HepG2 (cell line): Measurements from ENCODE around the gene RNASE11. TPM values are rescaled to one million over a fixed set of nuclear protein-coding genes. Genes with fewer than 3 reads are reported as not detected.

Experiments
- ARHGAP35 ChIP-seq: sonication (generic); formaldehyde crosslinking; IDR thresholded peaks from 2 replicates; pipeline ENCODE4 v1.9.0; 2022; ENCODE audit warnings: mild to moderate bottlenecking, inconsistent platforms, moderate library complexity, missing genetic modification reagents, borderline replicate concordance
- ATF7 ChIP-seq, 2 experiments: fragments of 450-650 bp in 1 of 2; sonication (generic) in 1 of 2; formaldehyde crosslinking in 1 of 2; IDR thresholded peaks; 2 replicates each; pipeline versions ENCODE4 v1.4.0 to v1.6.1; 2016 to 2020; ENCODE audit warnings: antibody characterized with exemption in 1 of 2, mild to moderate bottlenecking in 1 of 2, missing genetic modification reagents in 1 of 2
- EED ChIP-seq: sonication (generic); formaldehyde crosslinking; IDR thresholded peaks from 2 replicates; pipeline ENCODE4 v1.5.0; 2020; ENCODE audit warnings: mild to moderate bottlenecking, missing genetic modification reagents
- FOSL1 ChIP-seq: sonication (generic); formaldehyde crosslinking; IDR thresholded peaks from 2 replicates; pipeline ENCODE4 v1.9.0; 2021; ENCODE audit warnings: missing genetic modification reagents, borderline replicate concordance
- HOXD1 ChIP-seq: sonication (generic); formaldehyde crosslinking; IDR thresholded peaks from 2 replicates; pipeline ENCODE4 v1.5.0; 2020; ENCODE audit warnings: missing genetic modification reagents
- IKZF1 ChIP-seq: fragments of 450-650 bp; IDR thresholded peaks from 2 replicates; pipeline ENCODE4 v1.7.1; 2016
- PAWR ChIP-seq: sonication (generic); formaldehyde crosslinking; IDR thresholded peaks from 2 replicates; pipeline ENCODE4 v1.4.0; 2020; ENCODE audit warnings: missing genetic modification reagents, mild to moderate bottlenecking, borderline replicate concordance
- PAXIP1 ChIP-seq: sonication (generic); formaldehyde crosslinking; conservative IDR thresholded peaks from 2 replicates; pipeline ENCODE4 v1.4.0; 2020; ENCODE audit warnings: mild to moderate bottlenecking, missing genetic modification reagents, moderate library complexity
- PBX3 ChIP-seq: sonication (generic); formaldehyde crosslinking; IDR thresholded peaks from 2 replicates; pipeline ENCODE4 v1.8.1; 2023; ENCODE audit warnings: missing genetic modification reagents, inconsistent platforms, borderline replicate concordance
- PHF21A ChIP-seq: sonication (generic); formaldehyde crosslinking; IDR thresholded peaks from 2 replicates; pipeline ENCODE4 v1.5.0; 2020; ENCODE audit warnings: mild to moderate bottlenecking, missing genetic modification reagents
- PRMT3 ChIP-seq: sonication (generic); formaldehyde crosslinking; IDR thresholded peaks from 2 replicates; pipeline ENCODE4 v1.8.1; 2022; ENCODE audit warnings: low read depth, mild to moderate bottlenecking, moderate library complexity, missing genetic modification reagents, borderline replicate concordance
- ZBTB42 ChIP-seq: sonication (generic); formaldehyde crosslinking; IDR thresholded peaks from 2 replicates; pipeline ENCODE4 v1.5.0; 2020; ENCODE audit warnings: mild to moderate bottlenecking, missing genetic modification reagents
- ZKSCAN5 ChIP-seq: sonication (generic); formaldehyde crosslinking; IDR thresholded peaks from 2 replicates; pipeline ENCODE4 v1.5.1; 2020; ENCODE audit warnings: mild to moderate bottlenecking, missing genetic modification reagents
- ZNF484 ChIP-seq: sonication (generic); formaldehyde crosslinking; IDR thresholded peaks from 2 replicates; pipeline ENCODE4 v1.5.1; 2020; ENCODE audit warnings: mild to moderate bottlenecking, low read depth, missing genetic modification reagents, borderline replicate concordance
- ZNF572 ChIP-seq: sonication (generic); formaldehyde crosslinking; IDR thresholded peaks from 2 replicates; pipeline ENCODE4 v1.5.1; 2020; ENCODE audit warnings: mild to moderate bottlenecking, missing genetic modification reagents
- ZNF775 ChIP-seq: sonication (generic); formaldehyde crosslinking; IDR thresholded peaks from 2 replicates; pipeline ENCODE4 v1.4.0; 2020; ENCODE audit warnings: missing genetic modification reagents, mild to moderate bottlenecking, moderate library complexity, borderline replicate concordance
- ZNF883 ChIP-seq: sonication (generic); formaldehyde crosslinking; IDR thresholded peaks from 2 replicates; pipeline ENCODE4 v1.5.1; 2020; ENCODE audit warnings: mild to moderate bottlenecking, missing genetic modification reagents; ENCODE audit errors: not compliant biosample characterization
- ZUFSP ChIP-seq: sonication (generic); formaldehyde crosslinking; IDR thresholded peaks from 2 replicates; pipeline ENCODE4 v1.9.0; 2021; ENCODE audit warnings: missing genetic modification reagents, mild to moderate bottlenecking, borderline replicate concordance
- polyA plus RNA-seq, 8 experiments: library from polyadenylated mRNA; depleted of rRNA in 3 of 8; stranded (reverse) in 7 of 8; unstranded in 1 of 8; fragments of >200 nt; fragmentation: Illumina TruSeq in 4 of 8; extraction: Trizol in 4 of 8; gene quantifications; 2 replicates each; pipeline versions ENCODE4 v1.2.1 to v1.2.3, GENCODE V29; 2011 to 2016; ENCODE audit warnings: low read depth in 4 of 8, missing spikeins in 1 of 8, mixed read lengths in 1 of 8; ENCODE audit not compliant: insufficient read depth in 1 of 8
- total RNA-seq, 5 experiments: library from RNA; depleted of rRNA; stranded (reverse); fragments of >200 nt; fragmentation: Illumina TruSeq; extraction: Trizol; gene quantifications; 2 replicates each; pipeline ENCODE4 v1.2.3, GENCODE V29; 2016; ENCODE audit warnings: low read depth in 1 of 5

RNASE11 gene
- total and polyA plus RNA-seq, 2 of the 13 experiments (the other 11 are each of a cell fraction or from before 2014, with no cell fraction given), result not detected

- TF ChIP-seq ZNF883, result no peak
- TF ChIP-seq PAXIP1, result peak; percentile 41
- no peak for TF ChIP-seq ZNF484 (CRISPR knock-in tag)
- no peak for TF ChIP-seq ARHGAP35 (CRISPR knock-in tag)
- no peak for TF ChIP-seq ZNF572 (CRISPR knock-in tag)
- TF ChIP-seq EED (CRISPR knock-in tag), result no peak
- no peak for TF ChIP-seq HOXD1 (CRISPR knock-in tag)
- no peak for TF ChIP-seq ZKSCAN5 (CRISPR knock-in tag)
- TF ChIP-seq ATF7 (IDR thresholded peaks at IDR 0.05), result no peak
- TF ChIP-seq ATF7 (CRISPR knock-in tag; IDR thresholded peaks at IDR 0.05), result no peak
- no peak for TF ChIP-seq ZBTB42 (CRISPR knock-in tag)
- TF ChIP-seq ZNF775 (CRISPR knock-in tag), result no peak
- 0 out of 2 replicates have a peak, but pooled peaks have one; percentile 59 for TF ChIP-seq PRMT3 (CRISPR knock-in tag)
- no peak for TF ChIP-seq IKZF1
- no peak for TF ChIP-seq ZUFSP
- TF ChIP-seq PAWR (CRISPR knock-in tag), result no peak
- TF ChIP-seq FOSL1 (CRISPR knock-in tag), result no peak
- TF ChIP-seq PBX3 (CRISPR knock-in tag), result no peak
- TF ChIP-seq PHF21A (CRISPR knock-in tag), result peak; percentile 77
Measured at GRCh38 chr14:20632831-20633691, 45.3 kb upstream of the RNASE11 start (continued).
